ENCODE data around the gene DHX16. TPM values are rescaled to one million over a fixed set of nuclear protein-coding genes. Genes with fewer than 3 reads are reported as not detected.

DHX16 gene
- total and polyA plus RNA-seq, 2 of the 8 experiments (the other 6 are each of a cell fraction or from before 2014, with no cell fraction given) = 27.4 to 44.4 TPM

GRCh38 chr6:30712441-30712945 is 39.7 kb upstream of the DHX16 start (continued):
- TF ChIP-seq MAFK (IDR thresholded peaks at IDR 0.05; ENCODE audit: low read depth, low read length) (no peak), ATF3 (IDR thresholded peaks at IDR 0.05; ENCODE audit: insufficient read depth, low read depth, low read length) (no peak), CTBP2 (IDR thresholded peaks at IDR 0.05; ENCODE audit: borderline replicate concordance, insufficient read depth, insufficient read length, low read length) (no peak), POU5F1 (IDR thresholded peaks at IDR 0.05; ENCODE audit: low read depth, low read length) (no peak), SAP30 (IDR thresholded peaks at IDR 0.05; ENCODE audit: insufficient read depth, insufficient replicate concordance, low read length) (no peak), CREB1 (IDR thresholded peaks at IDR 0.05) (no peak)

Data from H1 (cell line).